HuH-7 (cell line): ENCODE results near the gene TCIRG1.

Experiments used
- DNase-seq: peaks from one replicate; pipeline ENCODE4 v3.0.0; 2011; ENCODE audit warnings: low spot score

The TCIRG1 gene

DNA sequence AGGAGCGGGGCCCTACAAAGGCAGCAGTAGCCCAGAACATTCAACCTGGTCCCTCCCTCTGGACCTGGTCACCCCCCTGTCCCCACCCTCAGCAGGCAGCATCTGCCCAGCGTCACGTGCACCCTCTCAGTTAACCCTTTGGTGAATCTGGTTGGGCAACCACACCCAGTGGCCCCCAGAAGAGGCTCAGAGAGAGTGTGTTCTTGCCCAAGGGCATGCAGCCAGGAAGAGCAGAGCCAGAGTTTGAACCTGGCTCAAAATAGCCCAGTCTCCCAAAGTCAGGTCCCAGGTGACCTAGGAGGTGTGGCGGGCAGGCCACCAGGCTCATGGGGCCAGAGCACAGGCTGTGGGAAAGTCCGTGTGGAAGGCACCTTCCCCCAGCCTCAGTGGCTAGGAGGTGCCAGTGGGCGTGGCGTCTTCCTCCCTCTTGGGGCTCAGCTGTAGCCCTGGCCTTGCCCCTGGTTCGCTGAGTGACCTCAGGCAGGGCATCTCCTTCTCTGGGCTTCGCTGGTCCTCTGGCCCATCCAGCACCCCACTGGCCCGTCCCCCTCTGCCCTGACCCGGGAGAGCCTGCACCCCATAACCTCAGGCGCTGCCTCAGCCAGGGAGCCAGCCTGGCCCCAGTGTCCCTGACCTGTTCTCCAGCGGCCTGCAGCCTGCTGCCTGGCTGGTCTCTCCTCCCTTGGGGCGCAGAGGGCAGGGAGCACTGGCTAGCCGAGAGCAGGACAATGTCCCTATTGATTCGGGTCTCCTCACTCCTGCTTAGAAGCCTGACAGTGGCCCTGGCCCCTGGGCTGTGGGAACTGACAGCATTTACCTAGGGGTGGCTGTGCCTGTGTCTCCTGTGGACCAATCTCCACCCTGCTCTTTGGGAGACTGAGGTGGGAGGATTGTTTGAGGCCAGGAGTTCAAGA, 21.7 kb upstream of the TCIRG1 start:
- peak; percentile 100 for DNase-seq

DNA sequence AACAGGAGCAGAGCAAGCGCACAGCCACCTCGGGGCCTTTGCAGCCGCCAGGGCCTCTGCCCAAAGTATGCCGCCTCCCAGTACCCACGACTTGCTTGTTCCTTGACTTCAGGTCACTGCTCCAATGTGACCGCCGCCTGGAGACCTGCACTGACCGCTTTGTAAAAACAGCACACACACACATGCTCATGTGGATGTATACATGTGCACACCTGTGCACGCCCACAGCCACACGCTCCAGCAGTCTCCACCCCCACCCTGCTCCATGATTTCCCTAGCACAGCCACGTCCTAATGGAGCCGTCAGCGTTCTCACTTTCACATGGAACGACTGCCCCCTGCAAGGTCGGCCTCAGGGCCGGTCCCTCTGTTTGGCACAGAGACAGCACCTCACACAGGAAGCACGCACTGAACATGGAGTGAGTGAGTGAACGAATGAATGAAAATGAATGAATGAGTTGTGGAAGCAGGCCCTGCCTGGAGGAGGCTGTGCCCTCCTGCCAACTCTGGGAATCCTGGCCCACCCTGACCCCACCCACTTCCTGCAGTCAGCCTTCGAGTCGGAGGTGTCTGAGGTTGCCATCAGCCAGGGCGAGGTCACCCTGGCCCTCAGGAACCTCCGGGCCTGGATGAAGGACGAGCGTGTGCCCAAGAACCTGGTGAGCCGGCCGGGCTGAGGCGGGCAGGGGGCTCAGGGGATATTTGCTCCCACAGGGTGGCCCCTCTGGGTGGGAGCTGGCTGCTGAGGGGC, 20.7 kb upstream of the TCIRG1 start:
- DNase-seq, result no peak

DNA sequence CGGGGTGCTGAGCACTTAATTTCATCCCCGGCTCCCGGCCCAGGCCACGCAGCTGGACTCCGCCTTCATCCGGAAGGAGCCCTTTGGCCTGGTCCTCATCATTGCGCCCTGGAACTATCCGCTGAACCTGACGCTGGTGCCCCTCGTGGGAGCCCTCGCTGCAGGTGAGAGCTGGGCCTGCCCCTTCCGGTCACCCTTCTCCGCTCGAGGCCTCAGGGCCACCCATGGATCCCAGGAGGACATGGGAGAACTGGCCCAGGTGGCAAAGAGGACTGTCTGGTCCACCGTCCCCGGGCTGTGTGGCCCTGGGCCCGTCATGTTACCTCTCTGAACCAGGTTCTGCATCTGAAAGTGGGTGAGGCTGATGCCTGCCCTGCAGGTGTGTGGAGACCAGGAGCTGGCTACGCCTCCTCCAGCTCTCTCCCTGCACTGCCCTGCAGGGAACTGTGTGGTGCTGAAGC, 20.1 kb upstream of the TCIRG1 start:
- DNase-seq, result no peak

DNA sequence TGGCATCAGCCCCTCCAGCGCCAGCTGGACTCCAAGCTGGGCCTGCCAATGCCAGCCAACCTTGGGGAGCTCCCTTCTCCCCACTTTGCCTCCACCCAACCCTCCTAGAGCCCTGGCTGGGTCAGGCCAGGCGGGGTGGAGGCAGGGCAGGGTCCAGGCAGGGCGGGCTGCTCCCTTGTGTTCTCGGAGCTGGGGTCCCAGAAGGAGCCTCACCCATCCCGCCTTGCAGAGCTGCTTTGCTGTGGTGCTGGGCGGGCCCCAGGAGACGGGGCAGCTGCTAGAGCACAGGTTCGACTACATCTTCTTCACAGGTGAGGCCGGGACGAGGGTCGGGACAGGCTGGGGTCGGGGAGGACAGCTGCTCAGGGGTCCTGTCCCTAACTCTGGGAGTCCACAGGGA, 19.3 kb upstream of the TCIRG1 start:
- DNase-seq, result no peak

DNA sequence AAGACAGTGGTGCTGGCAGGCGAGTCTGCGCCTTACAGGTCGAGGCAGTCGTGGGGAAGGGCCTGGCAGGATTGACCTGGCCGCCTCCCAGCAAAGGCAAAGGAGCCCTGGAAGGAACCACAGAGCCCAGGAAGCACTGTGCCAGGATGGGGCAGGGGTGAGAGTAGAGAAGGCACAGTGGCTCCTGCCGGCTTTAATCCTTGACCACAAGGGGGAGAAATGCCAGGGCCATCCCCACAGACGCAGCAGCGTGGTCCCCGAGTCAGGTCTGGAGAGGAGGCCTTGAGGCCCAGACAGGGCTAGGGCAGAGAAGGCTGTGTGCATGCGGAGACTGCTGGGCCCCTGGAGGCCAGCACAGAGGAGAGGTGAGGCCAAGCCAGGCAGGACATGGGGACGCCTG, 18.2 kb upstream of the TCIRG1 start:
- peak; percentile 94 for DNase-seq

DNA sequence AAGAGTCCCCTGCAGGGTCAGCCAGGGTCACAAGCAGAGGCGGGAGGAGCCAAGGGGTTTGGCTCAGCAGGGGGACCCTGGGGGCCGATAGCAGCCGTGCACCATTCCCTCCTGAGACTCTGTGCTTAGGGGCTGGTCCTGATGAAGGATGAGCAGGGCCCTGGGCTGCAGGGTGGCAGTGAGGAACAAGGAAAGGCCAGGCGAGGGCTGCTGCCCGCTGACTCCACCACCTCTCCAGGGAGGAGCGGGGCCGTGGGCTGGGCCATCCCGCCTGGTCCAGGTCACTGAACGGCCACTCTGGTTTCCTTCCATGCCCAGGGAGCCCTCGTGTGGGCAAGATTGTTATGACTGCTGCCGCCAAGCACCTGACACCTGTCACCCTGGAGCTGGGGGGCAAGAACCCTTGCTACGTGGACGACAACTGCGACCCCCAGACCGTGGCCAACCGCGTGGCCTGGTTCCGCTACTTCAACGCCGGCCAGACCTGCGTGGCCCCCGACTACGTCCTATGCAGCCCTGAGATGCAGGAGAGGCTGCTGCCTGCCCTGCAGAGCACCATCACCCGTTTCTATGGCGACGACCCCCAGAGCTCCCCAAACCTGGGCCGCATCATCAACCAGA, 17.5 kb upstream of the TCIRG1 start:
- peak; percentile 93 for DNase-seq

DNA sequence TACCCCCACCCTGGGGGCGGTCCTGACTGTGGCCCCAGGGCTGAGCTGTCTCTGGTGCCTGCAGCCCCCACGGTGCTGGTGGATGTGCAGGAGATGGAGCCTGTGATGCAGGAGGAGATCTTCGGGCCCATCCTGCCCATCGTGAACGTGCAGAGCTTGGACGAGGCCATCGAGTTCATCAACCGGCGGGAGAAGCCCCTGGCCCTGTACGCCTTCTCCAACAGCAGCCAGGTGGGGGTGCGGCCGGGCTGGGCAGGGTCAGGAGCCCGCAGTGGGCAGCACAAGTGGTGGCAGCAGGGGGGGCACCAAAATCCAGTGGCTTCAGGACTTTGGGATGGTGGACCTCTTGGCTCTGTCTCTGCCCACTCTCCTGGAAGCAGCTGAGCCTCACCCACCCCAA, 16.3 kb upstream of the TCIRG1 start:
- no peak for DNase-seq

DNA sequence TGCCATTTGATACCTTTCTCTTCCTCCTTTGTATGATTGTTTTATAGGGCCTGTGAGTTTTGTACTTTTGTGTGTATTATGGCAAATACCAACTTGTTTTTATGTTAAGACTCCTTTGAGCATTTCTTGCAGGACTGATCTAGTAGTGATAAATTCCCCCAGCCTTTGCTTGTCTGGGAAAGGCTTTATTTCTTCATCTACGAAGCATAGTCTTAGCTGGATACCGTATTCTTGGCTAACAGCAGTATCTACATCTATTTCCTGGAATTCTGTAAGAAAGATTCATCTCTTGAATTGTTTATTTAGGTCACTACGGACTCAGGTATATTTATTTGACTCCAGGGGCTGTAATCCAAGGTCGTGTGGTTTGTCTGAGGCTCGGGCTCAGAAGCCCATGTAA, 14.3 kb upstream of the TCIRG1 start:
- no peak for DNase-seq

DNA sequence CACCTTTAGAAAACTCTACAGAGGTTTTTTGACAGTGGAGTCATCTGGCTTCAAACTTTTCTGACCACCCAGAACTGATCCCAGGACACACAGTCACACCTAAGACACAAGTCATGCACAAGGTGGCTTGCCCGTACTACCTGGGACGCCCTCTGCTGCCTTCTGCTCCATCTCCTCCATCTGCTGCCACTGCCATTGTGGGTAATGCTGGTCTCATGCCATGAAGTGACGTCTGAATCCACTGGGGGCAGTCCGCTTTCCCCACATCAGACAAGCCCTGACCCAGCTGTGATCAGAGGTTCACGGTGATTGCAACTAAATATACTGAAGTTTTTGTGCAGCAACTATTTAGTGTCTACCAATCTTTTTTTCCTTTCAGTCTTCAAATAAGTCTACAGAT, 13.8 kb upstream of the TCIRG1 start:
- peak; percentile 90 for DNase-seq

DNA sequence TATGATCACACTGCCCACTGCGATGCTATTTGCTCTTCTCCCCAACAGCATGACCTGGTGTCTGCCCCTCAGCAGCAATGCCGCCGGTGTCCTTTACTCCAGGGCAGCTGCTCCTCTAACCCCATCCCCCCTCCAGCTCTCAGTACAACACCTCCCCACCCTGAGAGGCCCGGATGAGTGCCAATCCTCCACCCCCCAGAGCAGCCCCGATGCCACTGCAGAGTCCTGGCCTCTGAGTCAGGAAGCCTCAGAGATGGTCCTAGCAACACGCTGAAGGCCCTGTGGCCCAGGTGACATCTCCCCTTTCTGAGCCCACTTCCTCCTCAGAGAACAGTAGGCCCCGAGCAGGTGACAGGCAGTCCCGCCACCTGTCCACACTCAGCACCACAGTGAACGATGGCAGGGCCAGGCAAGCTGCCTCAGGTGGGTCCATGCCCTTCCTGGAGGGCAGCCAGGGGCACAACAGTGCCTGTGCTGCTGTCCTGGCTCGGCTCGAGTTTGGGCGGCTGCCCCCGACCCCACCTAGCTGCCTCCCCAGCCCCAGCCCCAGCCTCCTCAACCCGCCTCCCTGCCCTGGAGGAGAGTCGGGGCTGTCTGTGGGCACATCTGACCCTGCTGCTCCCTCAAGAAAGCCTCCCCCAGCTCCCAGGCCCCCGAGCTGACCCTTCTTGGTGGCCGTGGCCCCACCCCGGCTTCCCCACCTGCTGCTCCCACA, 12.3 kb upstream of the TCIRG1 start:
- DNase-seq, result no peak

DNA sequence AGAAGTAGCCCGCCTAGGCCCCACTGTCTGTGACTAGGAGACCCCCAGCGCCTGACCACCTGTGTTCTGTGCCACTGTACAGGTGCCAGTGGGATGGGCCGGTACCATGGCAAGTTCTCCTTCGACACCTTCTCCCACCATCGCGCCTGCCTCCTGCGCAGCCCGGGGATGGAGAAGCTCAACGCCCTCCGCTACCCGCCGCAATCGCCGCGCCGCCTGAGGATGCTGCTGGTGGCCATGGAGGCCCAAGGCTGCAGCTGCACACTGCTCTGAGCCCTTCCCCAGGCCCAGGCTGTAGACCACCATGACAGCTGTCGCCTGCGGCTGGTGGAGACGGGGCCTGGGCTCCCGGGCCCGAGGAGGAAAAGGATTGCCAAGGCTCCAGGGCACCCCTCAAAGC, 11.2 kb upstream of the TCIRG1 start:
- no peak for DNase-seq

DNA sequence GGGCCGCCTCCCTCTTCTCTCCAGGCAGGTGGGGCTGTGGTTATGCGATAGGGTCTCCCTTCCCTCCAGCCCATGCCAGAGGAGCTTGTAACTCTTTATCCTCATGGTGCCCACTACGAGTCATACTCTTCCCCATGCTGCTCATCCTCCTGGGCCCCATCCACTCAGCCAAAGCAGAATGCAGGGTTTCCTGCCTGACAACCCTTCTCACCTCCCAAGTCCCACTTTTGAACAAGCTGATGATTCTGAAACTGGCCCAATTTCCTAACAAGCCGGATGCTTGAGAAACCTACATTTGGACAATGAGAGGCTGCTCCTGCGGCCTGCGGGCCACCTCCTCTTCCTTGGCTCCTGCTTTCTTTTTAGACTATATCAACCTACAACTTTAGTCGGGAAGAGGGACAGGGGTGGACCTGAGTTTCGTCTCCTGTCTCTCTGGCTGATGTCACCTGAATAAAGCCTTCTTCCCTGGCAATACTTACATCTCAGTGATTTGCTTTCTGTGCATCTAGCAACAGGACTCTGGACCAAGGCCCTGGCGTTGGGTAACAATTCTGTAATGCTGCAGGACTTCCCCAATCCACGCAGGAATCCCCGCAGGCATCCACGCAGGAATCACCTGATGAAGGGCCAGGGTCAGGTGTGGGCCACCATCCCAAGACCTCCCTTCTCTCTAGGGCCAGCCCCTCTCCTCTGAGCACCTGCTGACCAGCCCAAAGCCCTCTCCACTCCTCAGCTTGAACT, 9.9 kb upstream of the TCIRG1 start:
- DNase-seq, result no peak

DNA sequence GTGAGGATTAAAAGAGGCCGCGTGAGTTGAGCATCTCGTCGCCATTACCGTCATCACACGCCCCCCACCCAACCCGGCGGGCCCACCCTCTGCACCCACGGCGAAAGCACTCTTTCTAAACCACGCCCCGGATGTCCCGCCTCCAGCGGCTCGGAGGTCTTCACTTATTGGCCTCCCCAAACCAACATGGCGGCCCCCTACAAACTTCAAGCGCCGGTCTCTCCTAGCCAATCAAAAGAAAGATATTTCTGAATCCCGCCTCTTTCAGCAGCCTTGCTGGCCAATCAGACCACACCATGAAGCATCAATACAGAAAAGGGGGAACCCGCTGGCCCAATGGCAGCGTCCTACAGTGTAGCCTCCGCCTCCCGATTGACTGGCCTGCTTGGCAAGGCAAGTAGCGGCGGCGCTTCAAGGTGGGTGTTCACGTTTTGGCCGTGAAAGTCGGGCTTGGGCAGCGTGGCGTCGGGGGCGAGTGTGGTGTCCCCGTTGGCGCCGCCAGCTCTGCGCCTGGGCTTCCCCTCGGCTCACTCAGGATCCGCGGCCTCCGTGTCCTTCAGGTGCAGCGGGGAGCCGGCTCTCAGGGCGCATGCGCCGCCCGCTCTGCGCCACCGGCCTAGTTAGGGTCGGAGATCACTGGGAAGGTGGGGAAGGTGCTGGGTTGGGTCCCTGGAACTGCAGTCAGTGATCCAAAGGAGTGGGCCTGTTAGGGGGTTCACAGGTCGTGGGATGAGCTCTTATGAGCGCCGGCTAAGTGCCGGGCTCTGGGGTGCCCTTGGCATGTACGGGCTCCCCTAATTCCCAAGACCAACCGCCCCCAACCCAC, 8.3 kb upstream of the TCIRG1 start, which contains the start of gene NDUFS8:
Gene NDUFS8, plus strand, starts transcription at position 364 of the 826 bp plus-strand sequence. CDS start 1,471 bp downstream, outside the sequence.
- DNase-seq, result peak; percentile 100

DNA sequence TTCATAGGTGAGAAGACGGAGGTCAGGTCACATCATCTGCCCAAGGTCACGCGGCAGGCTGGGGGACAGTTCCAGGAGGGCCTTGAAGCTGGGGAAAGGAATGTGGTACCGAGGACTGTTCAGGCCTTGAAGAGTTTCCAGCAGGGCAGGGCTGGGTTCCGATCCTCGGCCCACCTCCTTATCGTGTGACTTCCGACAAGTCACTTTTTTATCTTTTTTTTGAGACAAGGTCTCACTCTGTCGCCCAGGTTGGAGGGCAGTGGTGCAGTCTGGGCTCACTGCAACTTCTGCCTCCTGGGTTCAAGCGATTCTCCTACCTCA, 7.7 kb upstream of the TCIRG1 start:
- DNase-seq, result no peak

DNA sequence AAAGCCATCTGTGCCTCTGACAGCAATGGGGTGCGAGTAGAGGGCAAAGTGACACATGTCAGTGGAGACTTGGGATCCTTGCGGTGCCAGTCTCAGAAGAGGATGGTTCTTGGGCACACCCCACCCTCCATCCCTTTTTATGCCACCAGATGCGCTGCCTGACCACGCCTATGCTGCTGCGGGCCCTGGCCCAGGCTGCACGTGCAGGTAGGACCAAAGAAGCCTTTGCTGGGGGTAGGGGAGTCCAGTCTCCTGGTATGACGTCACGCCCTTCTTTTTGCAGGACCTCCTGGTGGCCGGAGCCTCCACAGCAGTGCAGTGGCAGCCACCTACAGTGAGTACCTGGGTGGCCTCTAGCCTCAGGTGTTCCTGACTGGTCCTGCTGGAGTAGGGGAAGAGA, 6.8 kb upstream of the TCIRG1 start:
- DNase-seq, result no peak

DNA sequence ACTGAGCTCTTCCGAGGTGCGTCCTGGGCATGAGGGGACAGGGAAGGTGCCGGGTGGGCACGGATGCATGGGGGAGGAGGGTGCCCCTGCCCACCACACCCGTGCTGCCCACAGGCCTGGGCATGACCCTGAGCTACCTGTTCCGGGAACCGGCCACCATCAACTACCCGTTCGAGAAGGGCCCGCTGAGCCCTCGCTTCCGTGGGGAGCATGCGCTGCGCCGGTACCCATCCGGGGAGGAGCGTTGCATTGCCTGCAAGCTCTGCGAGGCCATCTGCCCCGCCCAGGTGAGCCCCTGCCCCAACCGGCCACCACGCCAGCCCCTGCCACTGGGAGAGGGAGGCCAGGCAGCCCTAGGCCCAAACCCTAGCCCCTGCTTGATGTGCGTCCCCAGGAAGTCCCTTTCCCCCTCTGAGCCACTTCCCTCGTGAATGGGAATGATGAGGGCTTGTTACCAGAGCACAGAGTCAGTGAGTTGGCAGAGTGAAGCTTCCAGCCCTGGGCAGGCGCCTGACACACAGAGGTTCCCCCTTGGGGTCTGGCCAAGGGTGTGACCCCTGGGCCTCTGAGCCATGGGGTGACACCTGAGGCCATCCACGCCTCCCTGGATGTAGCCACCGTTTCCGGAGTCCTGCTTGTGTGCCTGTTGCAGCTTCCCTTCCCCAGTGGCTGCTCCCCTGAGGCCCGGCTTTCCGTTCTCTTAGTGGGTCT, 5.7 kb upstream of the TCIRG1 start:
- no peak for DNase-seq

DNA sequence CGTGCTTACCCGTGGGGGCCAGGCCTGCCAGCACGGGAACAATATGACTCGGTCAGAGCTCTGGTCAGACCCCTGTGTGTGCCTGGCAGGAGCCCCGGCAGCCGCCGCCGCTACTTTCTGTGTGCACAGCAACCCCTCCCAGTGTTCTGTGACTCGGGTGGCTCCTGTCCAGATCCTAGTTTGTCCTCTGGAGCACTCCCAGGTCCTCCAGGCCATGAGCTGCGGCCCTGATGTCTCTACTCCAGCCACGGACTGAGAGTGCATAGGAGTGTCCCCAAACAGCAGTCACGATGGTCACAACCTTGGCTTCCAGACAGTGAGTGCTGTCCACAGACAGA, 5.1 kb upstream of the TCIRG1 start:
- no peak for DNase-seq

DNA sequence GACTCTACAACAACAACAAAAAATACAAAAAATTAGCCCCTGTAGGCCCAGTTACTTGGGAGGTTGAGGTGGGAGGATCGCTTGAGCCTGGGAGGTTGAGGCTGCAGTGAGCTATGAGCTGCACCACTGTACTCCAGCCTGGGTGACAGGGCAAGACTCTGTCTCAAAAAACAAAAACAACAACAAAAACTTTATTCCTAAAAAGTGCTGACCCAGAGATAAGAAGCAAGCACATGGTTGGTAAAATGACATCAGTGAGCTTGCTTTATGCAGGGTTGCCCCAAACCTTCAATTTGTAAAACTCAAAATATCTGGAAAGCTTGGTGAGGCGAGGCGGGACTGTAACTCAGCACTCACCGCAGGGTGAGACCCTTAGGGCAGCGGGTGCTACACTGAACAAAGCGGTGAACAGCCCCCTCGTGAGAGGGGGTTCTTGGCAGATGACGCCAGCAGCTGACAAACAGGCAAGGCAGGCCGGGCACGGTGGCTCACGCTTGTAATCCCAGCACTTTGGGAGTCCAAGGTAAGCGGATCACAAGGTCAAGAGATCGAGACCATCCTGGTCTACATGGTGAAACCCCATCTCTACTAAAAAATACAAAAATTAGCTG, 3.5 kb upstream of the TCIRG1 start:
- no peak for DNase-seq

DNA sequence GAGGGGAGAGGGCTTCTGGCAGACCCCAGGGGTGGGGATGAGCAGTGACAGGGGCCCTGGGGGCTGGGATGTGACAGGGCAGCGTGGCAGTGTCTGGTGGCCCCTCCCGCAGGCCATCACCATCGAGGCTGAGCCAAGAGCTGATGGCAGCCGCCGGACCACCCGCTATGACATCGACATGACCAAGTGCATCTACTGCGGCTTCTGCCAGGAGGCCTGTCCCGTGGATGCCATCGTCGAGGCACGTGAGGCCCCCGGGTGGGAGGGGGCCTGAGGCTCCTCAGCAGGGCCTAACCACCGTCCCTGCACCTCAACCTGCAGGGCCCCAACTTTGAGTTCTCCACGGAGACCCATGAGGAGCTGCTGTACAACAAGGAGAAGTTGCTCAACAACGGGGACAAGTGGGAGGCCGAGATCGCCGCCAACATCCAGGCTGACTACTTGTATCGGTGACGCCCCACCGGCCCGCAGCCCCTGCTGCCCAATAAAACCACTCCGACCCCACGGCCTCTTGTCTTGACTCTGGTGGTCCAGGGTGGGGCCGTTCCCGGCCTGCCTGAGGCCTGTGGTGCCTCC, 2.6 kb upstream of the TCIRG1 start:
- DNase-seq, result no peak
